ENCODE data around the gene FSTL1. TPM values are rescaled to one million over a fixed set of nuclear protein-coding genes. Genes with fewer than 3 reads are reported as not detected.

The FSTL1 gene
- total and polyA plus RNA-seq, 2 experiments from 2014 or later = 142 to 353 TPM

- H3K27ac ChIP-seq = peak overlapping the region; percentile 22
- no peaks in the 10 kb centered on the region for H3K4me1 ChIP-seq (ENCODE audit: low read depth)
- no peaks in the 10 kb centered on the region for H3K27me3 ChIP-seq
- no peaks in the 10 kb centered on the region for H3K36me3 ChIP-seq
- H3K4me3 ChIP-seq = no peak overlapping the region
- no peaks in the 10 kb centered on the region for H3K9me3 ChIP-seq (ENCODE audit: low read depth)
- DNase-seq (ENCODE audit: low read depth in 1 of 2, low spot score in 1 of 2) = peak in 1 of 2 donors; percentile 49
- TF ChIP-seq CTCF (IDR thresholded peaks at IDR 0.05; ENCODE audit: low read depth, low read length) = no peak
Observed at GRCh38 chr3:120477781-120478180, 27.0 kb upstream of the FSTL1 start.

GRCh38 chr3:120475722-120476377 is 25.1 kb upstream of the FSTL1 start:
- Histone ChIP-seq H3K27ac (no peak overlapping the region), H3K4me1 (ENCODE audit: low read depth) (no peaks in the 10 kb centered on the region), H3K36me3 (no peaks in the 10 kb centered on the region), H3K27me3 (no peaks in the 10 kb centered on the region), H3K4me3 (no peak overlapping the region), H3K9me3 (ENCODE audit: low read depth) (no peaks in the 10 kb centered on the region)
- TF ChIP-seq CTCF (IDR thresholded peaks at IDR 0.05; ENCODE audit: low read depth, low read length) = no peak
- DNase-seq (ENCODE audit: low read depth in 1 of 2, low spot score in 1 of 2) = peak in 1 of 2 donors; percentile 56

GRCh38 chr3:120473896-120474675 is 23.3 kb upstream of the FSTL1 start:
- no peak overlapping the region for H3K4me3 ChIP-seq
- no peaks in the 10 kb centered on the region for H3K4me1 ChIP-seq (ENCODE audit: low read depth)
- TF ChIP-seq CTCF (IDR thresholded peaks at IDR 0.05; ENCODE audit: low read depth, low read length) = no peak
- DNase-seq (ENCODE audit: low read depth in 1 of 2, low spot score in 1 of 2) = no peak
- H3K27ac ChIP-seq = no peak overlapping the region
- H3K36me3 ChIP-seq = no peaks in the 10 kb centered on the region
- no peaks in the 10 kb centered on the region for H3K27me3 ChIP-seq
- no peaks in the 10 kb centered on the region for H3K9me3 ChIP-seq (ENCODE audit: low read depth)

- H3K4me3 ChIP-seq = no peak overlapping the region
- H3K27ac ChIP-seq = no peak overlapping the region
- no peaks in the 10 kb centered on the region for H3K36me3 ChIP-seq
- no peaks in the 10 kb centered on the region for H3K4me1 ChIP-seq (ENCODE audit: low read depth)
- TF ChIP-seq CTCF (IDR thresholded peaks at IDR 0.05; ENCODE audit: low read depth, low read length) = no peak
- H3K27me3 ChIP-seq = no peaks in the 10 kb centered on the region
- no peaks in the 10 kb centered on the region for H3K9me3 ChIP-seq (ENCODE audit: low read depth)
- peak in 1 of 2 donors; percentile 33 for DNase-seq (ENCODE audit: low read depth in 1 of 2, low spot score in 1 of 2)
Observed at GRCh38 chr3:120473389-120473788, 22.6 kb upstream of the FSTL1 start.

GRCh38 chr3:120472121-120472844 is 21.5 kb upstream of the FSTL1 start:
- Histone ChIP-seq H3K4me1 (ENCODE audit: low read depth) (no peaks in the 10 kb centered on the region), H3K27ac (no peak overlapping the region), H3K27me3 (no peaks in the 10 kb centered on the region), H3K36me3 (no peaks in the 10 kb centered on the region), H3K4me3 (no peak overlapping the region), H3K9me3 (ENCODE audit: low read depth) (no peaks in the 10 kb centered on the region)
- TF ChIP-seq CTCF (IDR thresholded peaks at IDR 0.05; ENCODE audit: low read depth, low read length) = no peak
- no peak for DNase-seq (ENCODE audit: low read depth in 1 of 2, low spot score in 1 of 2)

Measured in cardiac muscle cell (in vitro differentiated cells and primary cell).